Activated naive CD8-positive, alpha-beta T cell treated with anti-CD3 and anti-CD28 coated beads for 36 hours (primary cell): ENCODE results near the gene ANTXR2. TPM values are rescaled to one million over a fixed set of nuclear protein-coding genes. Genes with fewer than 3 reads are reported as not detected.

Experiments used
- DNase-seq: peaks from one replicate; pipeline ENCODE4 v3.0.0; 2021
- H3K27ac Mint-ChIP-seq: one replicate; pipeline ENCODE4 v1.8.0; 2022; ENCODE audit warnings: mild to moderate bottlenecking, moderate library complexity, mixed read lengths
- H3K27me3 Mint-ChIP-seq: one replicate; pipeline ENCODE4 v1.8.0; 2022; ENCODE audit warnings: mild to moderate bottlenecking, mixed read lengths
- H3K36me3 Mint-ChIP-seq: one replicate; pipeline ENCODE4 v1.8.0; 2021; ENCODE audit warnings: mild to moderate bottlenecking, mixed read lengths
- H3K4me1 Mint-ChIP-seq: one replicate; pipeline ENCODE4 v1.8.0; 2021; ENCODE audit warnings: mixed read lengths
- H3K4me3 Mint-ChIP-seq: one replicate; pipeline ENCODE4 v1.8.0; 2022; ENCODE audit warnings: mild to moderate bottlenecking, moderate library complexity, mixed read lengths
- H3K9me3 Mint-ChIP-seq: one replicate; pipeline ENCODE4 v1.8.0; 2022; ENCODE audit warnings: mixed read lengths
- total RNA-seq, 2 experiments: library from RNA; stranded (reverse); gene quantifications; one replicate each; pipeline ENCODE4 v1.2.3, GENCODE V29; 2021

Gene ANTXR2
- total RNA-seq, 2 experiments from 2014 or later, result 1.5 to 2.0 TPM

- Mint-ChIP-seq H3K27ac (no peak overlapping the region), H3K4me1 (peaks cover 8% of the 10 kb centered on the region), H3K4me3 (no peak overlapping the region), H3K9me3 (no peaks in the 10 kb centered on the region), H3K36me3 (peaks cover 2% of the 10 kb centered on the region), H3K27me3 (no peaks in the 10 kb centered on the region)
- DNase-seq, result no peak
These were observed 39.4 kb downstream of the ANTXR2 start for GRCh38 chr4:80033581-80033980.

DNA sequence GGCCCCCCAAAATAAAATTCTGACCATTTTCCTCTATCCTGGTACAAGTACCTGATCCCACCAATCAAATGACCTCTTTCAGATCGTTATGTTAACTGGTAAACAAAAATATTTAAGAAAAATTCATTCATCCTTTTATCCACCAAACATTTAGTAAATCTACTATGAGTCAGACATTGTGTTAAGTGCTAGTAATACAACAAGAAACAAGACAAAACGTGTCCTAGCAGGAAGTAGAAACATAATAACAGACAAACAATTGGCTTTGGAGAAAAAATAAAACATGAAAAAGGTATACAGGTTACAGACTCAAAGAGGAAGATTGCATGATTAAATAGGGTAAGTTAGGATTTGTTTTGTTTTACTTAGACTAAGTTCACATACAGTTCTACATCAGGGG is 43.7 kb downstream of the ANTXR2 start:
- no peaks in the 10 kb centered on the region for H3K27me3 Mint-ChIP-seq
- no peaks in the 10 kb centered on the region for H3K4me1 Mint-ChIP-seq

DNA sequence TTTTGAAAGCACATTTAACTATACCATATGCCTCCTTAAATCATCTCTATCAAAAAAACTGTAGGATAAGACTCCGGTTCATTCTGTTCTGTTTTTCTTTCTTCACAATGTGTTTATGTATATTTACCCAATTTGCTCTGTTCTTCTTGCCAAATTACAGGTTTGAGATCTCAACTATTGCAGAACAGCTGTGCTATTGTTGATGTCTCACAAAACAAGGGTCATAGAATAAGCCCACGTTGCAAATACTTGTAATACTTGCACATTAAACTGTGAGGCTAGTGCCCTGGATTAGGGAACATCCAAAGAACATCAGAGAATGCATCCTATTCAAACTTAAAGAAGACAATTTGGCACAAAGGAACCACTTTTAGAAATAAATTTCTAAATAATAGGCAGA is 45.4 kb downstream of the ANTXR2 start:
- Mint-ChIP-seq H3K4me3 (no peak overlapping the region), H3K36me3 (peaks cover 4% of the 10 kb centered on the region), H3K9me3 (no peaks in the 10 kb centered on the region), H3K27me3 (no peaks in the 10 kb centered on the region), H3K4me1 (no peaks in the 10 kb centered on the region), H3K27ac (no peak overlapping the region)
- DNase-seq, result no peak

More for the DNA sequence above, 43.7 kb downstream of the ANTXR2 start:
- no peaks in the 10 kb centered on the region for H3K9me3 Mint-ChIP-seq
- H3K36me3 Mint-ChIP-seq, result no peaks in the 10 kb centered on the region
- DNase-seq, result no peak
- H3K27ac Mint-ChIP-seq, result no peak overlapping the region
- H3K4me3 Mint-ChIP-seq, result no peak overlapping the region

DNA sequence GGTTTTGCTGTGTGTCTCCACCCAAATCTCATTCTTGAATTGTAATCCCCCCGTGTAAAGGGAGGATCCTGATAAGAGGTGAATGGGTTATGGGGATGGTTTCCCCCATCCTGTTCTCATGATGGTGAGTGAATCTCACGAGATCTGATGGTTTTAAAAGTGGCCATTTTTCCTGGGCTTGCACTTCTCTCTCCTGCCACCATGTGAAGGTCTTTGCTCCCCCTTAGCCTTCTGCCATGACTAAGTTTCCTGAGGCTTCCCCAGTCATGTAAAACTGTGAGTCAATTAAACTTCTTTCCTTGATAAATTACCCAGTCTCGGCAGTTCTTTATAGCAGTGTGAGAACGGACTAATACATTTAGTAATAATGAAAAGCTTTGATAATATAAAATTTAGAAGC is 46.9 kb downstream of the ANTXR2 start:
- DNase-seq, result no peak
- no peak overlapping the region for H3K27ac Mint-ChIP-seq
- no peaks in the 10 kb centered on the region for H3K27me3 Mint-ChIP-seq
- no peak overlapping the region for H3K4me3 Mint-ChIP-seq
- H3K36me3 Mint-ChIP-seq, result peaks cover 7% of the 10 kb centered on the region
- H3K9me3 Mint-ChIP-seq, result no peaks in the 10 kb centered on the region
- peaks cover 3% of the 10 kb centered on the region for H3K4me1 Mint-ChIP-seq

GRCh38 chr4:80024335-80024734 is 48.7 kb downstream of the ANTXR2 start:
- DNase-seq, result no peak
- no peak overlapping the region for H3K27ac Mint-ChIP-seq
- peaks cover 7% of the 10 kb centered on the region for H3K36me3 Mint-ChIP-seq
- H3K27me3 Mint-ChIP-seq, result no peaks in the 10 kb centered on the region
- no peak overlapping the region for H3K4me3 Mint-ChIP-seq
- H3K4me1 Mint-ChIP-seq, result peaks cover 3% of the 10 kb centered on the region
- no peaks in the 10 kb centered on the region for H3K9me3 Mint-ChIP-seq

- Mint-ChIP-seq H3K9me3 (no peaks in the 10 kb centered on the region), H3K27ac (no peak overlapping the region), H3K27me3 (no peaks in the 10 kb centered on the region), H3K36me3 (peaks cover 7% of the 10 kb centered on the region), H3K4me1 (peaks cover 5% of the 10 kb centered on the region), H3K4me3 (no peak overlapping the region)
- DNase-seq, result no peak
These were observed 50.7 kb downstream of the ANTXR2 start for GRCh38 chr4:80022282-80022681.

GRCh38 chr4:80017125-80017854 is 55.7 kb downstream of the ANTXR2 start:
- Mint-ChIP-seq H3K27ac (no peak overlapping the region), H3K27me3 (no peaks in the 10 kb centered on the region), H3K9me3 (no peaks in the 10 kb centered on the region), H3K4me1 (peaks cover 5% of the 10 kb centered on the region), H3K36me3 (peaks cover 2% of the 10 kb centered on the region), H3K4me3 (no peak overlapping the region)
- no peak for DNase-seq

GRCh38 chr4:80016506-80016905 is 56.5 kb downstream of the ANTXR2 start:
- no peak for DNase-seq
- H3K9me3 Mint-ChIP-seq, result no peaks in the 10 kb centered on the region
- peaks cover 2% of the 10 kb centered on the region for H3K4me1 Mint-ChIP-seq
- H3K27ac Mint-ChIP-seq, result no peak overlapping the region
- H3K27me3 Mint-ChIP-seq, result no peaks in the 10 kb centered on the region
- peaks cover under 1% of the 10 kb centered on the region for H3K36me3 Mint-ChIP-seq
- H3K4me3 Mint-ChIP-seq, result no peak overlapping the region

DNA sequence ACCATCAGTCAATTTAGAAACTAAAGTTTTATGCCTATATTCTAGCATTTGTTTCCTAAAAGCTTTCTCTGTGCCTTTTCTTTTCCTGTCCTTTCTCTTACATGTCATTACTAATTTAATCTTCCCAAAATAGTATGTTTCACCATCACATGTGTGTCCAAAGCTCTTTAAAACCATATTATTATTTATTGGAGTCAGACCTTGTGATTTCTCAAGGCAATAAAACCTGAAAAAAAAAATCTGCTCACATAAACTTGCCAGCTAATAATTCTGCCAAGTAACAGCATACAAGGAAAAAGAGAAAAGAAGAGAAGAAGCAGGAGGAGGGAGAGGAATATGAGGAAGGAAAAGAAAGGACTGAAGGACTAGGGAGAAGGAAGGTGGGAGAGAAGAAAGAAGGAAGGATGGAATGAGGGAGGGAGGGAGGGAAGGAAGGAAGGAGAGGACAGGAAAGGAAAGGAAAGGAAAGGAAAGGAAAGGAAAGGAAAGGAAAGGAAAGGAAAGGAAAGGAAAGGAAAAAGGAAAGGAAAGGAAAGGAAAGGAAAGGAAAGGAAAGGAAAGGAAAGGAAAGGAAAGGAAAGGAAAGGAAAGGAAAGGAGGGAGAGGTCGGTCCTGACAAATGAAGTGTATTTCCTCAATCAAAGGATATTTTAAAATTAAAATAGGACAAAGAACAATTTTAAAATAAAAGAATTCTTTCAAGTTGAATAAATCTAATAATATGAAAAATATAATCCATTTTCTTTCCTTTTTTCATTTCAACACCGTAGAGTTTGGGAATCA is 57.4 kb downstream of the ANTXR2 start:
- Mint-ChIP-seq H3K9me3 (no peaks in the 10 kb centered on the region), H3K27me3 (no peaks in the 10 kb centered on the region), H3K4me3 (no peak overlapping the region), H3K27ac (no peak overlapping the region), H3K4me1 (peaks cover 3% of the 10 kb centered on the region), H3K36me3 (peaks cover 2% of the 10 kb centered on the region)
- DNase-seq, result no peak

- Mint-ChIP-seq H3K27me3 (no peaks in the 10 kb centered on the region), H3K9me3 (peaks cover 1% of the 10 kb centered on the region), H3K27ac (no peak overlapping the region), H3K4me1 (peaks cover 8% of the 10 kb centered on the region), H3K4me3 (no peak overlapping the region), H3K36me3 (peaks cover 5% of the 10 kb centered on the region)
- no peak for DNase-seq
These were observed 58.5 kb downstream of the ANTXR2 start for GRCh38 chr4:80014531-80014930.

GRCh38 chr4:80012291-80012690 is 60.7 kb downstream of the ANTXR2 start:
- Mint-ChIP-seq H3K27me3 (no peaks in the 10 kb centered on the region), H3K27ac (no peak overlapping the region), H3K4me1 (peaks cover 19% of the 10 kb centered on the region), H3K4me3 (no peak overlapping the region), H3K36me3 (peaks cover 12% of the 10 kb centered on the region), H3K9me3 (peaks cover 3% of the 10 kb centered on the region)
- DNase-seq, result no peak

GRCh38 chr4:80011636-80012236 is 61.3 kb downstream of the ANTXR2 start:
- no peak for DNase-seq
- Mint-ChIP-seq H3K4me1 (peaks cover 23% of the 10 kb centered on the region), H3K4me3 (no peak overlapping the region), H3K9me3 (peaks cover 3% of the 10 kb centered on the region), H3K36me3 (peaks cover 16% of the 10 kb centered on the region), H3K27ac (no peak overlapping the region), H3K27me3 (no peaks in the 10 kb centered on the region)

- Mint-ChIP-seq H3K27me3 (no peaks in the 10 kb centered on the region), H3K9me3 (peaks cover 3% of the 10 kb centered on the region), H3K4me3 (no peak overlapping the region), H3K27ac (no peak overlapping the region), H3K4me1 (peaks cover 37% of the 10 kb centered on the region), H3K36me3 (peaks cover 21% of the 10 kb centered on the region)
- peak; percentile 2 for DNase-seq
These were observed 62.7 kb downstream of the ANTXR2 start for GRCh38 chr4:80010316-80010715.

- Mint-ChIP-seq H3K4me1 (peaks cover 38% of the 10 kb centered on the region), H3K27ac (no peak overlapping the region), H3K9me3 (peaks cover 3% of the 10 kb centered on the region), H3K36me3 (peaks cover 22% of the 10 kb centered on the region), H3K4me3 (no peak overlapping the region), H3K27me3 (no peaks in the 10 kb centered on the region)
- DNase-seq, result no peak
These were observed 63.2 kb downstream of the ANTXR2 start for GRCh38 chr4:80009806-80010205.

DNA sequence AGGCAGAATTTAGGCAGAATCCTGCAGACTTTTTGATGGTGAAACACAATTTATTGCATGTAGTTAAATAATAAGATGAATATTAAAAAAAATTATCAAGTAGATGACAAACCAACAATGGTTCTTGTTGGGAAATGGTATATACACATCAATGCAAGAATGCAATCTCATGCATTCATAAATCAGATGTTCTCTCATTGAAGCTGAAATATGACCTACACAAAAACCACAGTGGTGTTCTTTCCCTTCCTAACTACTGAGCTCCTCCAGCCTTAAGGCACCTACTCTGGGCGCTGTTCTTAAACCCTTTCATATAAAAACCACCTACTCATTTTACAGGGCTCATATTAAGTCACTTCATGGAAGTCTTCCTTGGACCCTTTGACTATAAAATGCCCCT is 64.1 kb downstream of the ANTXR2 start:
- no peaks in the 10 kb centered on the region for H3K27me3 Mint-ChIP-seq
- H3K36me3 Mint-ChIP-seq, result peaks cover 28% of the 10 kb centered on the region
- peaks cover 10% of the 10 kb centered on the region for H3K9me3 Mint-ChIP-seq
- H3K4me1 Mint-ChIP-seq, result peaks cover 38% of the 10 kb centered on the region
- no peak overlapping the region for H3K4me3 Mint-ChIP-seq
- H3K27ac Mint-ChIP-seq, result no peak overlapping the region
- DNase-seq, result no peak
